SU-DHL-6 (cell line): ENCODE results near the gene LGALS14.

Experiments
- EZH2phosphoT487 ChIP-seq: fragments of 200-600 bp; sonication (generic), shearing (Covaris generic); conservative IDR thresholded peaks from 2 replicates; pipeline ENCODE4 v1.6.1; 2018; ENCODE audit warnings: mild to moderate bottlenecking, antibody characterized with exemption, low read length, moderate library complexity, mixed read lengths
- TF ChIP-seq, protein P1 (sequence below): fragments of 200-600 bp; sonication (generic); IDR thresholded peaks from one replicate; pipeline ENCODE4 v1.5.1; 2017; ENCODE audit warnings: antibody characterized with exemption, mild to moderate bottlenecking, low read length, moderate library complexity; ENCODE audit not compliant: insufficient read depth, poor library complexity, severe bottlenecking

DNA sequence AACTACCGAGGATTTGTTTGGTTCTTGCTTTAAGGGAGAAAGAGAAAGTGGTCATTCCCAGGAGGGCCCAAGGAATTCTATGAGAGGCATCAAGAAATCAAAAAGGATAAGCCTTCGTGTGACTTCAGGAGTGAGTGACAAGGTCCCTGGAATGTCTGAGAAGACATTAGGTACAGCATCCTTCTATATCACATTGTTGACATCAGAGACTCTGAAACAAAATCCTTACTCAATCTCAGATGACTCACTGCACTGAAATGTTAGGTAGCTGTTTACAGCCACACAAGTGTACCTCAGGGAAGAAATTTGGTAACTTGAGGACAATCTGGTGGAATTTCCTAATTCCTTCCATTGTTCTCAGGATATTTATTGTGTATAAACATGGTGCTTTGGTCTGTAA, 7.9 kb upstream of the LGALS14 start:
- TF ChIP-seq, protein P1, sequence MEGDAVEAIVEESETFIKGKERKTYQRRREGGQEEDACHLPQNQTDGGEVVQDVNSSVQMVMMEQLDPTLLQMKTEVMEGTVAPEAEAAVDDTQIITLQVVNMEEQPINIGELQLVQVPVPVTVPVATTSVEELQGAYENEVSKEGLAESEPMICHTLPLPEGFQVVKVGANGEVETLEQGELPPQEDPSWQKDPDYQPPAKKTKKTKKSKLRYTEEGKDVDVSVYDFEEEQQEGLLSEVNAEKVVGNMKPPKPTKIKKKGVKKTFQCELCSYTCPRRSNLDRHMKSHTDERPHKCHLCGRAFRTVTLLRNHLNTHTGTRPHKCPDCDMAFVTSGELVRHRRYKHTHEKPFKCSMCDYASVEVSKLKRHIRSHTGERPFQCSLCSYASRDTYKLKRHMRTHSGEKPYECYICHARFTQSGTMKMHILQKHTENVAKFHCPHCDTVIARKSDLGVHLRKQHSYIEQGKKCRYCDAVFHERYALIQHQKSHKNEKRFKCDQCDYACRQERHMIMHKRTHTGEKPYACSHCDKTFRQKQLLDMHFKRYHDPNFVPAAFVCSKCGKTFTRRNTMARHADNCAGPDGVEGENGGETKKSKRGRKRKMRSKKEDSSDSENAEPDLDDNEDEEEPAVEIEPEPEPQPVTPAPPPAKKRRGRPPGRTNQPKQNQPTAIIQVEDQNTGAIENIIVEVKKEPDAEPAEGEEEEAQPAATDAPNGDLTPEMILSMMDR = no peak
- TF ChIP-seq EZH2phosphoT487 = no peak
